ENCODE data around the gene MPO. TPM values are rescaled to one million over a fixed set of nuclear protein-coding genes. Genes with fewer than 3 reads are reported as not detected.

MPO gene
- total and polyA plus RNA-seq, 9 of the 15 experiments (the other 6 are each of a cell fraction or from before 2014, with no cell fraction given): 0.04 to 0.47 (median 0.39) TPM; not detected in 6

DNA sequence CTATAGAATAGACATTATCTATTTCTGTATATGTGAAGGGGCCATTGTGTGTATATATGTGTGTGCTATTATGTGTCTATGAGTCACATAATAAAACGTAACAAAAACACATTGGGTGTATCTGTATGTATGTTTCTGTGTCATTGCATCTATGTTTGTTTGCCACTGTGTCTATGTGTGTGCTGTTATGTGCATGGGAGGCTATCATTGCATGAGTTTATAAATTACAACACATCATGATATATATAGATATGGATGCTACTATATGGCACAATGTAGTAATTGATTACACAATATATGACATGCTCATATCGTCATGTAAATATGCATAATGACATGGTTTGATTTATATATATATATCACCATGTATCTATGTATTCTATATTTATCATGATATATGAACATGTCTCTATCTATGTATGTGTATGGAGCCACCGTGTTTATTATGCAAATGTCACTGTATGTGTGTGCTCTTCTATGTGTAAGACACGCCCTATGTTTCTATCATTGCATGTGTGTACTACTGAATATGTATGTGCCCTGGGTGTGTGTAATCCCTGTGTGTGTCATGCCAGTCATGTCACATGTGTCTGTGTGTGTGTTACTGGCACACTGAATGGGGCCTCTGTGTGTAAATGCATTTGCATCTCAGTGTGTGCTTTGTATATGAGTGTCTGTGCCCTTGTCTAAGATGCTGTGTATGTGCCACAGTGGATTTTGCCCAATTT is 49.2 kb upstream of the MPO start (continued):
- TF ChIP-seq, protein P1, sequence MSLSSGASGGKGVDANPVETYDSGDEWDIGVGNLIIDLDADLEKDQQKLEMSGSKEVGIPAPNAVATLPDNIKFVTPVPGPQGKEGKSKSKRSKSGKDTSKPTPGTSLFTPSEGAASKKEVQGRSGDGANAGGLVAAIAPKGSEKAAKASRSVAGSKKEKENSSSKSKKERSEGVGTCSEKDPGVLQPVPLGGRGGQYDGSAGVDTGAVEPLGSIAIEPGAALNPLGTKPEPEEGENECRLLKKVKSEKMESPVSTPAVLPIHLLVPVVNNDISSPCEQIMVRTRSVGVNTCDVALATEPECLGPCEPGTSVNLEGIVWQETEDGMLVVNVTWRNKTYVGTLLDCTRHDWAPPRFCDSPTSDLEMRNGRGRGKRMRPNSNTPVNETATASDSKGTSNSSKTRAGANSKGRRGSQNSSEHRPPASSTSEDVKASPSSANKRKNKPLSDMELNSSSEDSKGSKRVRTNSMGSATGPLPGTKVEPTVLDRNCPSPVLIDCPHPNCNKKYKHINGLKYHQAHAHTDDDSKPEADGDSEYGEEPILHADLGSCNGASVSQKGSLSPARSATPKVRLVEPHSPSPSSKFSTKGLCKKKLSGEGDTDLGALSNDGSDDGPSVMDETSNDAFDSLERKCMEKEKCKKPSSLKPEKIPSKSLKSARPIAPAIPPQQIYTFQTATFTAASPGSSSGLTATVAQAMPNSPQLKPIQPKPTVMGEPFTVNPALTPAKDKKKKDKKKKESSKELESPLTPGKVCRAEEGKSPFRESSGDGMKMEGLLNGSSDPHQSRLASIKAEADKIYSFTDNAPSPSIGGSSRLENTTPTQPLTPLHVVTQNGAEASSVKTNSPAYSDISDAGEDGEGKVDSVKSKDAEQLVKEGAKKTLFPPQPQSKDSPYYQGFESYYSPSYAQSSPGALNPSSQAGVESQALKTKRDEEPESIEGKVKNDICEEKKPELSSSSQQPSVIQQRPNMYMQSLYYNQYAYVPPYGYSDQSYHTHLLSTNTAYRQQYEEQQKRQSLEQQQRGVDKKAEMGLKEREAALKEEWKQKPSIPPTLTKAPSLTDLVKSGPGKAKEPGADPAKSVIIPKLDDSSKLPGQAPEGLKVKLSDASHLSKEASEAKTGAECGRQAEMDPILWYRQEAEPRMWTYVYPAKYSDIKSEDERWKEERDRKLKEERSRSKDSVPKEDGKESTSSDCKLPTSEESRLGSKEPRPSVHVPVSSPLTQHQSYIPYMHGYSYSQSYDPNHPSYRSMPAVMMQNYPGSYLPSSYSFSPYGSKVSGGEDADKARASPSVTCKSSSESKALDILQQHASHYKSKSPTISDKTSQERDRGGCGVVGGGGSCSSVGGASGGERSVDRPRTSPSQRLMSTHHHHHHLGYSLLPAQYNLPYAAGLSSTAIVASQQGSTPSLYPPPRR (CRISPR knock-in tag; IDR thresholded peaks at IDR 0.05; ENCODE audit: borderline replicate concordance): peak; percentile 23; the same call in 1 of the 2 replicates
- TF ChIP-seq ZNF3 (CRISPR knock-in tag; IDR thresholded peaks at IDR 0.05): no peak
- peak; percentile 63; the same call in 1 of the 2 replicates for TF ChIP-seq CAMTA2 (CRISPR knock-in tag; conservative IDR thresholded peaks at IDR 0.05)
- TF ChIP-seq CBX2 (IDR thresholded peaks at IDR 0.05; ENCODE audit: insufficient read depth, low read length, poor library complexity, severe bottlenecking): no peak
- TF ChIP-seq, protein P2, sequence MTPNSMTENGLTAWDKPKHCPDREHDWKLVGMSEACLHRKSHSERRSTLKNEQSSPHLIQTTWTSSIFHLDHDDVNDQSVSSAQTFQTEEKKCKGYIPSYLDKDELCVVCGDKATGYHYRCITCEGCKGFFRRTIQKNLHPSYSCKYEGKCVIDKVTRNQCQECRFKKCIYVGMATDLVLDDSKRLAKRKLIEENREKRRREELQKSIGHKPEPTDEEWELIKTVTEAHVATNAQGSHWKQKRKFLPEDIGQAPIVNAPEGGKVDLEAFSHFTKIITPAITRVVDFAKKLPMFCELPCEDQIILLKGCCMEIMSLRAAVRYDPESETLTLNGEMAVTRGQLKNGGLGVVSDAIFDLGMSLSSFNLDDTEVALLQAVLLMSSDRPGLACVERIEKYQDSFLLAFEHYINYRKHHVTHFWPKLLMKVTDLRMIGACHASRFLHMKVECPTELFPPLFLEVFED (CRISPR knock-in tag; conservative IDR thresholded peaks at IDR 0.05): peak; percentile 85
- TF ChIP-seq, protein P3, sequence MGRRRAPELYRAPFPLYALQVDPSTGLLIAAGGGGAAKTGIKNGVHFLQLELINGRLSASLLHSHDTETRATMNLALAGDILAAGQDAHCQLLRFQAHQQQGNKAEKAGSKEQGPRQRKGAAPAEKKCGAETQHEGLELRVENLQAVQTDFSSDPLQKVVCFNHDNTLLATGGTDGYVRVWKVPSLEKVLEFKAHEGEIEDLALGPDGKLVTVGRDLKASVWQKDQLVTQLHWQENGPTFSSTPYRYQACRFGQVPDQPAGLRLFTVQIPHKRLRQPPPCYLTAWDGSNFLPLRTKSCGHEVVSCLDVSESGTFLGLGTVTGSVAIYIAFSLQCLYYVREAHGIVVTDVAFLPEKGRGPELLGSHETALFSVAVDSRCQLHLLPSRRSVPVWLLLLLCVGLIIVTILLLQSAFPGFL (CRISPR knock-in tag; IDR thresholded peaks at IDR 0.05): no peak
- no peak for TF ChIP-seq ILK (tag; IDR thresholded peaks at IDR 0.05; ENCODE audit: borderline replicate concordance, low read depth)
- TF ChIP-seq, protein P4, sequence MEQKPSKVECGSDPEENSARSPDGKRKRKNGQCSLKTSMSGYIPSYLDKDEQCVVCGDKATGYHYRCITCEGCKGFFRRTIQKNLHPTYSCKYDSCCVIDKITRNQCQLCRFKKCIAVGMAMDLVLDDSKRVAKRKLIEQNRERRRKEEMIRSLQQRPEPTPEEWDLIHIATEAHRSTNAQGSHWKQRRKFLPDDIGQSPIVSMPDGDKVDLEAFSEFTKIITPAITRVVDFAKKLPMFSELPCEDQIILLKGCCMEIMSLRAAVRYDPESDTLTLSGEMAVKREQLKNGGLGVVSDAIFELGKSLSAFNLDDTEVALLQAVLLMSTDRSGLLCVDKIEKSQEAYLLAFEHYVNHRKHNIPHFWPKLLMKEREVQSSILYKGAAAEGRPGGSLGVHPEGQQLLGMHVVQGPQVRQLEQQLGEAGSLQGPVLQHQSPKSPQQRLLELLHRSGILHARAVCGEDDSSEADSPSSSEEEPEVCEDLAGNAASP (IDR thresholded peaks at IDR 0.05): no peak
- peak; percentile 80 for TF ChIP-seq GATAD2B (IDR thresholded peaks at IDR 0.05; ENCODE audit: borderline replicate concordance)
- no peak for TF ChIP-seq NUFIP1 (IDR thresholded peaks at IDR 0.05; ENCODE audit: partially characterized antibody)
- no peak for TF ChIP-seq CREBBP (IDR thresholded peaks at IDR 0.05; ENCODE audit: low read depth, low read length)
- no peak for TF ChIP-seq SIN3B (IDR thresholded peaks at IDR 0.05; ENCODE audit: low read depth)
- no peak for TF ChIP-seq BCL6 (CRISPR knock-in tag; IDR thresholded peaks at IDR 0.05)
- TF ChIP-seq RAD21 (CRISPR knock-in tag; conservative IDR thresholded peaks at IDR 0.05 in 1 of 2, IDR thresholded peaks at IDR 0.05 in 1 of 2): no peak
- TF ChIP-seq, protein P5, sequence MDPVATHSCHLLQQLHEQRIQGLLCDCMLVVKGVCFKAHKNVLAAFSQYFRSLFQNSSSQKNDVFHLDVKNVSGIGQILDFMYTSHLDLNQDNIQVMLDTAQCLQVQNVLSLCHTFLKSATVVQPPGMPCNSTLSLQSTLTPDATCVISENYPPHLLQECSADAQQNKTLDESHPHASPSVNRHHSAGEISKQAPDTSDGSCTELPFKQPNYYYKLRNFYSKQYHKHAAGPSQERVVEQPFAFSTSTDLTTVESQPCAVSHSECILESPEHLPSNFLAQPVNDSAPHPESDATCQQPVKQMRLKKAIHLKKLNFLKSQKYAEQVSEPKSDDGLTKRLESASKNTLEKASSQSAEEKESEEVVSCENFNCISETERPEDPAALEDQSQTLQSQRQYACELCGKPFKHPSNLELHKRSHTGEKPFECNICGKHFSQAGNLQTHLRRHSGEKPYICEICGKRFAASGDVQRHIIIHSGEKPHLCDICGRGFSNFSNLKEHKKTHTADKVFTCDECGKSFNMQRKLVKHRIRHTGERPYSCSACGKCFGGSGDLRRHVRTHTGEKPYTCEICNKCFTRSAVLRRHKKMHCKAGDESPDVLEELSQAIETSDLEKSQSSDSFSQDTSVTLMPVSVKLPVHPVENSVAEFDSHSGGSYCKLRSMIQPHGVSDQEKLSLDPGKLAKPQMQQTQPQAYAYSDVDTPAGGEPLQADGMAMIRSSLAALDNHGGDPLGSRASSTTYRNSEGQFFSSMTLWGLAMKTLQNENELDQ (CRISPR knock-in tag; IDR thresholded peaks at IDR 0.05; ENCODE audit: borderline replicate concordance): no peak
- TF ChIP-seq ETV5 (CRISPR knock-in tag; IDR thresholded peaks at IDR 0.05; ENCODE audit: low read depth): no peak
